MM.1S (cell line): ENCODE data around the gene CES5A.

ENCODE experiments used
- DNase-seq: peaks from one replicate; pipeline ENCODE4 v3.0.0-alpha.2; 2015
- H2AFZ ChIP-seq: fragments of 300-600 bp; sonication (generic); 2 replicates; pipeline ENCODE4 v1.6.0; 2016; ENCODE audit warnings: antibody characterized with exemption, low read length
- H3F3A ChIP-seq: fragments of 300-600 bp; sonication (generic); 2 replicates; pipeline ENCODE4 v1.6.1; 2016; ENCODE audit warnings: mild to moderate bottlenecking, antibody characterized with exemption, low read length, moderate library complexity, mixed read lengths; ENCODE audit not compliant: insufficient read depth
- H3K27ac ChIP-seq: fragments of 300-600 bp; sonication (generic); 2 replicates; pipeline ENCODE4 v1.5.1; 2016; ENCODE audit warnings: mild to moderate bottlenecking, low read length
- H3K27me3 ChIP-seq: fragments of 300-600 bp; sonication (generic); replicated peaks from 2 replicates; pipeline ENCODE4 v1.6.0; 2016; ENCODE audit warnings: low read length; ENCODE audit not compliant: insufficient read depth
- H3K36me3 ChIP-seq: fragments of 300-600 bp; sonication (generic); replicated peaks from 2 replicates; pipeline ENCODE4 v1.6.1; 2016; ENCODE audit warnings: mild to moderate bottlenecking, low read length, mixed read lengths; ENCODE audit not compliant: insufficient read depth
- H3K4me1 ChIP-seq: fragments of 300-600 bp; sonication (generic); 2 replicates; pipeline ENCODE4 v1.6.1; 2016; ENCODE audit warnings: low read length, mixed read lengths
- H3K4me2 ChIP-seq: fragments of 300-600 bp; sonication (generic); 2 replicates; pipeline ENCODE4 v1.6.0; 2016; ENCODE audit warnings: low read depth, low read length
- H3K4me3 ChIP-seq: fragments of 300-600 bp; sonication (generic); 2 replicates; pipeline ENCODE4 v1.5.1; 2016; ENCODE audit warnings: low read length, mixed read lengths
- H3K79me2 ChIP-seq: fragments of 300-600 bp; sonication (generic); 2 replicates; pipeline ENCODE4 v1.6.1; 2016; ENCODE audit warnings: mixed run types, low read length, mixed read lengths
- H3K9ac ChIP-seq: fragments of 300-600 bp; sonication (generic); 2 replicates; pipeline ENCODE4 v1.6.1; 2016; ENCODE audit warnings: low read length, mixed read lengths
- H3K9me2 ChIP-seq: fragments of 300-600 bp; sonication (generic); replicated peaks from 2 replicates; pipeline ENCODE4 v1.6.1; 2016; ENCODE audit warnings: mild to moderate bottlenecking, low read length, mixed read lengths; ENCODE audit not compliant: insufficient read depth
- H3K9me3 ChIP-seq: fragments of 300-600 bp; sonication (generic); replicated peaks from 2 replicates; pipeline ENCODE4 v1.6.1; 2016; ENCODE audit warnings: mild to moderate bottlenecking, low read length, mixed read lengths; ENCODE audit not compliant: insufficient read depth
- H4K20me1 ChIP-seq: fragments of 300-600 bp; sonication (generic); 2 replicates; pipeline ENCODE4 v1.6.1; 2016; ENCODE audit warnings: mild to moderate bottlenecking, low read length, moderate library complexity, mixed read lengths; ENCODE audit not compliant: insufficient read depth
- EZH2 ChIP-seq: fragments of 300-600 bp; sonication (generic); optimal IDR thresholded peaks from 2 replicates; pipeline ENCODE3; 2017; ENCODE audit warnings: low read depth, mild to moderate bottlenecking, antibody characterized with exemption, low read length, mixed read lengths
- EZH2phosphoT487 ChIP-seq: fragments of 300-600 bp; sonication (generic); IDR thresholded peaks from 2 replicates; pipeline ENCODE4 v1.6.1; 2018; ENCODE audit warnings: antibody characterized with exemption, low read length
- TF ChIP-seq, protein P1 (sequence below): fragments of 300-600 bp; sonication (generic); IDR thresholded peaks from 2 replicates; pipeline ENCODE4 v1.5.1; 2016; ENCODE audit warnings: antibody characterized with exemption, low read length, mixed read lengths

Gene CES5A

DNA sequence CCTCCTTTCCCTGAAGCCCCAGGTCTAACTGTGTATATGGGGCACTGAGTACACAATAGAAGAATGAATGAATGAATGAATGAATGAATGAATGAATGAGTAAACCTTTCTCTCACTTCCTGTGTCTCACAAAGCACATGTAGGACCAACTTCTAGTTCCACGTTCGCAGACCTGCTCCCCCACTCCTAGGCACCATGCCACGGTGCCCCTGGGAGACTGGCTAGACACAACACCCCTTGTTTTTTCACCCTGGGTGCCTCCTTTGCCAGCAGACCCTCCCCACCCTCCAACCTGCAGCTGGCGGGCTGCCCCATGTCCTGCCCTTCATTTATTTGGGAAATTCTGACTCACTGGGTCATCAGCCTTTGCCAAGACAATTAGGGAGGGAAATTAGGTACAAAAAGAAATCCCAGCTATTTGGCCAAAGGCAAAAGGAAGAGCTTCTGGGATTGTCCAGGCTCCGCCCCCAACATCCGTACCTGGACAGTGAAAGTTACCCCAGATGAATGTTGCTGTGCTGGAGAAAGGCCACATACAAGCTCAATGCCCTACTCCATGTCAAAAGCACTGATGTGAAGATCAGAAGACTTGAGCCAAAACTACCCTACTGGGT, 50.0 kb downstream of the CES5A start:
- no peak overlapping the region for H3K27ac ChIP-seq
- no peaks in the 10 kb centered on the region for H3K4me1 ChIP-seq
- no peak overlapping the region for H2AFZ ChIP-seq
- no peaks in the 10 kb centered on the region for H4K20me1 ChIP-seq
- no peaks in the 10 kb centered on the region for H3K27me3 ChIP-seq
- H3F3A ChIP-seq: no peaks in the 10 kb centered on the region
- H3K79me2 ChIP-seq: no peaks in the 10 kb centered on the region
- no peaks in the 10 kb centered on the region for H3K36me3 ChIP-seq
- H3K9me3 ChIP-seq: no peaks in the 10 kb centered on the region
- no peak overlapping the region for H3K9ac ChIP-seq
- DNase-seq: no peak
- H3K4me3 ChIP-seq: no peak overlapping the region
- H3K4me2 ChIP-seq: no peak overlapping the region
- TF ChIP-seq, protein P1, sequence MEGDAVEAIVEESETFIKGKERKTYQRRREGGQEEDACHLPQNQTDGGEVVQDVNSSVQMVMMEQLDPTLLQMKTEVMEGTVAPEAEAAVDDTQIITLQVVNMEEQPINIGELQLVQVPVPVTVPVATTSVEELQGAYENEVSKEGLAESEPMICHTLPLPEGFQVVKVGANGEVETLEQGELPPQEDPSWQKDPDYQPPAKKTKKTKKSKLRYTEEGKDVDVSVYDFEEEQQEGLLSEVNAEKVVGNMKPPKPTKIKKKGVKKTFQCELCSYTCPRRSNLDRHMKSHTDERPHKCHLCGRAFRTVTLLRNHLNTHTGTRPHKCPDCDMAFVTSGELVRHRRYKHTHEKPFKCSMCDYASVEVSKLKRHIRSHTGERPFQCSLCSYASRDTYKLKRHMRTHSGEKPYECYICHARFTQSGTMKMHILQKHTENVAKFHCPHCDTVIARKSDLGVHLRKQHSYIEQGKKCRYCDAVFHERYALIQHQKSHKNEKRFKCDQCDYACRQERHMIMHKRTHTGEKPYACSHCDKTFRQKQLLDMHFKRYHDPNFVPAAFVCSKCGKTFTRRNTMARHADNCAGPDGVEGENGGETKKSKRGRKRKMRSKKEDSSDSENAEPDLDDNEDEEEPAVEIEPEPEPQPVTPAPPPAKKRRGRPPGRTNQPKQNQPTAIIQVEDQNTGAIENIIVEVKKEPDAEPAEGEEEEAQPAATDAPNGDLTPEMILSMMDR: no peak
- TF ChIP-seq EZH2phosphoT487: no peak
- TF ChIP-seq EZH2: no peak
- H3K9me2 ChIP-seq: no peaks in the 10 kb centered on the region

DNA sequence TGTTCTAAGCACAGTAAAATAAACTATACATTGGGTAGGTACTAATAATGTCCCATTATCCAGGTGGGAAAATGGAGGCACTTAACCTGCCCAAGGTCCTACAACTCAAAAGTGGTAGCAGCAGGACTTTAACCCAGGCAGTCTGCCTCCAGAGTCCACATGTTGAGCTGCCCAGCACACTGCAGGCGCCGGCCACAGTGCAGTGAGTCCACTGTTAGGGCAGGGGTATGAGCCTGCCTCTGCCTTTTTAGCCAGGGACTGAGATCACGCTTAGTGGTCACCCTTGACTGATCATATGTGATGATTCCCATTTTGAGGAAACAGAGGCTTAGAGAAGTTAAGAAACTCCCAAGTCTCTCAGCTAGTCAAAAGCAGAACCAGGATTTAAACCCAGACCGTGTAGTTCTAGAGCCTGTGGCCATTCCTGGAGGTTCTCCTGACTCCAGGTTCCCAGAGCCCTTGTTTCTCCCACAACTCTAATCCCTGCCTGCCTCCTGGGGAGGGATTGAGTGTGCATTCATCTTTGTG, 50.6 kb downstream of the CES5A start:
- Histone ChIP-seq H3K27ac (no peak overlapping the region), H3K4me1 (no peaks in the 10 kb centered on the region), H3K4me2 (no peak overlapping the region), H3K9me3 (no peaks in the 10 kb centered on the region), H3K4me3 (no peak overlapping the region), H4K20me1 (no peaks in the 10 kb centered on the region), H3F3A (no peaks in the 10 kb centered on the region), H3K9ac (no peak overlapping the region), H3K36me3 (no peaks in the 10 kb centered on the region), H3K79me2 (no peaks in the 10 kb centered on the region), H3K9me2 (no peaks in the 10 kb centered on the region), H3K27me3 (no peaks in the 10 kb centered on the region), H2AFZ (no peak overlapping the region)
- DNase-seq: no peak
- TF ChIP-seq, protein P1: no peak
- no peak for TF ChIP-seq EZH2phosphoT487
- TF ChIP-seq EZH2: no peak

DNA sequence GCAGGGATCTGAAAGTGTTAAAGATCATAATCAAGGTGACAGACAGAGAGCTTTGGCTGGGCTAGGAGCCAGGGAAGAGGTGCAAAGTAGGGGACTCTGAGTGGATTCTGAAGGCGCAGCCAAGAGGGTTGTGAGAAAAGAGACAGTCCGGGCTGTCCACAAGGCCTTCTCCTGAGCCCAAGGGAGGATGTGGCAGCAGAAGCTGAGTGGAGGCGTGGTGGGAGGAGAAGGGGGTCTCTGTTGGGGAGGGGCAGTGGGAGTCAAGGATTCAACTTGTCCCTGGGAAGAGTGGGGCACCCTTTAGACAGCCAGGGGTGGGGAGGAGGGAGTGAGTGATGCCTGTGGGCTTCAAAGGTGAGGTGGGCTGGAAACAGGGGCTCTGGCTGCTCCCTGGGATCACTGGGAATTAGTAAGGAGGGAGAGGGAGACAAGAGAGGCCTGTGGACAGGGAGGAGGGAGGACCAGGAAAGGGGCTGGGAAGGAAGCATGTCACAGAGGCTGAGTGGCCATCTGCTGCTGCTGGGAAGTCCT, 52.8 kb downstream of the CES5A start:
- Histone ChIP-seq H3K27ac (no peak overlapping the region), H3K9me3 (no peaks in the 10 kb centered on the region), H2AFZ (no peak overlapping the region), H3K27me3 (no peaks in the 10 kb centered on the region), H3K9me2 (no peaks in the 10 kb centered on the region), H3K9ac (no peak overlapping the region), H3K36me3 (no peaks in the 10 kb centered on the region), H4K20me1 (no peaks in the 10 kb centered on the region), H3K4me1 (no peaks in the 10 kb centered on the region), H3K4me2 (no peak overlapping the region), H3K79me2 (no peaks in the 10 kb centered on the region), H3K4me3 (no peak overlapping the region), H3F3A (no peaks in the 10 kb centered on the region)
- no peak for TF ChIP-seq EZH2
- no peak for TF ChIP-seq EZH2phosphoT487
- DNase-seq: no peak

DNA sequence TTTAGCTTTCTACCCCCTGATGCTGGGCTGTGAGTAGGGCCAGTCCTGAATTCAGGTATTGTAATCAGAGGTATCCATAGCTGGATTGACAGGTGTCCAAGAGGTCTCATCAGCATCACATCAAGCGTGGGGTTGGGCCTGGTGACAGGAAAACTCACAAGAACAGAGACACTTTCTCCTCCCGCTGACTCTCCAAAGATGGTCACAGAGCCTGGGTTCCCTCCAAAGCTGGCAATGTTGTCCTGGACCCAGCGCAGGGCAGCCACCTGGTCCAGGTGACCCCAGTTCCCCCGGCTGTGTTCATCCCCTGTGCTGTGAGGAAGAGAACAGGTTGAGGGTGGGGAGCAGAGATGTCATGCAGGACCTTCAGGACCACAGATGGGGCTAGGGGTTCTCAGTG, 54.0 kb downstream of the CES5A start:
- H3K4me1 ChIP-seq: no peaks in the 10 kb centered on the region
- H2AFZ ChIP-seq: no peak overlapping the region
- no peaks in the 10 kb centered on the region for H3K27me3 ChIP-seq
- TF ChIP-seq, protein P1: no peak
- TF ChIP-seq EZH2phosphoT487: no peak
- TF ChIP-seq EZH2: no peak
- no peaks in the 10 kb centered on the region for H3K9me3 ChIP-seq
- no peaks in the 10 kb centered on the region for H3F3A ChIP-seq
- H3K36me3 ChIP-seq: no peaks in the 10 kb centered on the region
- H3K4me3 ChIP-seq: no peak overlapping the region
- H4K20me1 ChIP-seq: no peaks in the 10 kb centered on the region
- H3K9me2 ChIP-seq: no peaks in the 10 kb centered on the region
- no peak overlapping the region for H3K9ac ChIP-seq
- H3K4me2 ChIP-seq: no peak overlapping the region
- no peak overlapping the region for H3K27ac ChIP-seq
- no peak for DNase-seq
- H3K79me2 ChIP-seq: no peaks in the 10 kb centered on the region
